NCI-H1092 treated with DMSO at 0.1 percent for 48 hours (cell line): ENCODE results near the gene SETD5.

Experiments
- DNase-seq: peaks from one replicate; lab custom pipeline; 2025; lab: John Stamatoyannopoulos, UW

The SETD5 gene

GRCh38 chr3:9512456-9513045 is 115.1 kb downstream of the SETD5 start:
- DNase-seq: no peak

DNA sequence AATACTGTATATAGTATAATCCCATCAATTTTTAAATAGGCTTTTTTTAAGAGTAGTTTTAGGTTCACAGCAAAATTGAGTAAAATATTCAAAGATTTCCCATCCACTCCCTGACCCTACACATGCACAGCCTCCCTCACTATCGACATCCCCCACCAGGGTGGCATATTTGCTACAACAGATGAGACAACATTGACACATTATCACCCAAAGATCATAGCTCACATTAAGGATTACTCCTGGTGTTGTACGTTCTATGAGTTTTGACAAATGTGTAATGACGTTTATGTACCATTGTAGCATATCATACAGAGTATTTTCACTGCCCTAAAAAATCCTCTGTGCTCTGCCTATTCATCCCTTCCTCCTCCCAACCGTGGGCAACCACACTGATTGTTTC is 116.9 kb downstream of the SETD5 start:
- no peak for DNase-seq

- no peak for DNase-seq
Observed at GRCh38 chr3:9514956-9515355, 117.5 kb downstream of the SETD5 start.

DNA sequence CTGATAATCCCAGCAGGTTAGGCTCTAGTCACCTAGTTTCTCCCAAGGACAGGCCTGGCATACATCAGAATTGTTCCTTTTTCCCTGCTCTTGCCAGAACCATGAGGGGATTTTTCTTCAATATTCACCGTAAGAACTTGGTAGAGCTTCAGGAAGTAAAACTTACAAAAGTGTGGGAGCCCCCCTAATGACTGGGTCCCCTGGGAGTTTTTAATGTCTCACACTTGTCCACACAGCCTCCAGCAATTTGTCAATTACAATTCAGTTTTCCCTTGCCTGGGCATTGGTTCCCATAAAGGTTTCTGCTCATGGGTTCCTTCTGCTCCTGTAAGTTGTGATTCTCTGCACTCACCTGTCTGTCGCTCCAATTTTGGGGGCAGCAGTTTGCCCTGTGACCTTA is 127.7 kb downstream of the SETD5 start:
- DNase-seq: no peak
